ENCODE data around the gene XRCC6. TPM values are rescaled to one million over a fixed set of nuclear protein-coding genes. Genes with fewer than 3 reads are reported as not detected.

Gene XRCC6
- total RNA-seq, 1 experiment from 2014 or later = 474 TPM

DNA sequence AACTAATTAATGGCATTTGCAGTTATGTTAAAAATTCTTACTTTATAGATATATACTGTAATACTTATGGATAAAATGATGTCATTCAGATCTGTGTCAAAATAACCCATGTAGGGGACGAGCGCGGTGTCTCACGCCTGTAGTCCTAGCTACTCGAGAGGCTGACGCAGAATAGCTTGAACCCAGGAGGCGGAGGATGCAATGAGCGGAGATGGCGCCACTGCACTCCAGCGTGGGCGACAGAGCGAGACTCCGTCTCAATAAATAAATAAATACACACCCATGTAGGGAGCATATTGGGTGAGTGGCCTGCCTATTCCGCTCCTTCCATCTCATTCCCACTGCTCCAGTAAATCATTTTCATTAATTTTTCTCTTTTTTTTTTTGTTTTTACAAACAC lies 60.5 kb downstream of the XRCC6 start (continued):
- TF ChIP-seq, protein P1, sequence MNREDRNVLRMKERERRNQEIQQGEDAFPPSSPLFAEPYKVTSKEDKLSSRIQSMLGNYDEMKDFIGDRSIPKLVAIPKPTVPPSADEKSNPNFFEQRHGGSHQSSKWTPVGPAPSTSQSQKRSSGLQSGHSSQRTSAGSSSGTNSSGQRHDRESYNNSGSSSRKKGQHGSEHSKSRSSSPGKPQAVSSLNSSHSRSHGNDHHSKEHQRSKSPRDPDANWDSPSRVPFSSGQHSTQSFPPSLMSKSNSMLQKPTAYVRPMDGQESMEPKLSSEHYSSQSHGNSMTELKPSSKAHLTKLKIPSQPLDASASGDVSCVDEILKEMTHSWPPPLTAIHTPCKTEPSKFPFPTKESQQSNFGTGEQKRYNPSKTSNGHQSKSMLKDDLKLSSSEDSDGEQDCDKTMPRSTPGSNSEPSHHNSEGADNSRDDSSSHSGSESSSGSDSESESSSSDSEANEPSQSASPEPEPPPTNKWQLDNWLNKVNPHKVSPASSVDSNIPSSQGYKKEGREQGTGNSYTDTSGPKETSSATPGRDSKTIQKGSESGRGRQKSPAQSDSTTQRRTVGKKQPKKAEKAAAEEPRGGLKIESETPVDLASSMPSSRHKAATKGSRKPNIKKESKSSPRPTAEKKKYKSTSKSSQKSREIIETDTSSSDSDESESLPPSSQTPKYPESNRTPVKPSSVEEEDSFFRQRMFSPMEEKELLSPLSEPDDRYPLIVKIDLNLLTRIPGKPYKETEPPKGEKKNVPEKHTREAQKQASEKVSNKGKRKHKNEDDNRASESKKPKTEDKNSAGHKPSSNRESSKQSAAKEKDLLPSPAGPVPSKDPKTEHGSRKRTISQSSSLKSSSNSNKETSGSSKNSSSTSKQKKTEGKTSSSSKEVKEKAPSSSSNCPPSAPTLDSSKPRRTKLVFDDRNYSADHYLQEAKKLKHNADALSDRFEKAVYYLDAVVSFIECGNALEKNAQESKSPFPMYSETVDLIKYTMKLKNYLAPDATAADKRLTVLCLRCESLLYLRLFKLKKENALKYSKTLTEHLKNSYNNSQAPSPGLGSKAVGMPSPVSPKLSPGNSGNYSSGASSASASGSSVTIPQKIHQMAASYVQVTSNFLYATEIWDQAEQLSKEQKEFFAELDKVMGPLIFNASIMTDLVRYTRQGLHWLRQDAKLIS (CRISPR knock-in tag; IDR thresholded peaks at IDR 0.05; ENCODE audit: borderline replicate concordance) = no peak
- TF ChIP-seq, protein P2, sequence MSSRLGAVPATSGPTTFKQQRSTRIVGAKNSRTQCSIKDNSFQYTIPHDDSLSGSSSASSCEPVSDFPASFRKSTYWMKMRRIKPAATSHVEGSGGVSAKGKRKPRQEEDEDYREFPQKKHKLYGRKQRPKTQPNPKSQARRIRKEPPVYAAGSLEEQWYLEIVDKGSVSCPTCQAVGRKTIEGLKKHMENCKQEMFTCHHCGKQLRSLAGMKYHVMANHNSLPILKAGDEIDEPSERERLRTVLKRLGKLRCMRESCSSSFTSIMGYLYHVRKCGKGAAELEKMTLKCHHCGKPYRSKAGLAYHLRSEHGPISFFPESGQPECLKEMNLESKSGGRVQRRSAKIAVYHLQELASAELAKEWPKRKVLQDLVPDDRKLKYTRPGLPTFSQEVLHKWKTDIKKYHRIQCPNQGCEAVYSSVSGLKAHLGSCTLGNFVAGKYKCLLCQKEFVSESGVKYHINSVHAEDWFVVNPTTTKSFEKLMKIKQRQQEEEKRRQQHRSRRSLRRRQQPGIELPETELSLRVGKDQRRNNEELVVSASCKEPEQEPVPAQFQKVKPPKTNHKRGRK (CRISPR knock-in tag; IDR thresholded peaks at IDR 0.05; ENCODE audit: borderline replicate concordance) = no peak
- TF ChIP-seq NFATC4 (CRISPR knock-in tag; IDR thresholded peaks at IDR 0.05) (no peak), ZNF121 (CRISPR knock-in tag; IDR thresholded peaks at IDR 0.05) (no peak), ZNF232 (CRISPR knock-in tag; IDR thresholded peaks at IDR 0.05) (no peak)
- TF ChIP-seq, protein P3, sequence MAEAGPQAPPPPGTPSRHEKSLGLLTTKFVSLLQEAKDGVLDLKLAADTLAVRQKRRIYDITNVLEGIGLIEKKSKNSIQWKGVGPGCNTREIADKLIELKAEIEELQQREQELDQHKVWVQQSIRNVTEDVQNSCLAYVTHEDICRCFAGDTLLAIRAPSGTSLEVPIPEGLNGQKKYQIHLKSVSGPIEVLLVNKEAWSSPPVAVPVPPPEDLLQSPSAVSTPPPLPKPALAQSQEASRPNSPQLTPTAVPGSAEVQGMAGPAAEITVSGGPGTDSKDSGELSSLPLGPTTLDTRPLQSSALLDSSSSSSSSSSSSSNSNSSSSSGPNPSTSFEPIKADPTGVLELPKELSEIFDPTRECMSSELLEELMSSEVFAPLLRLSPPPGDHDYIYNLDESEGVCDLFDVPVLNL (CRISPR knock-in tag; IDR thresholded peaks at IDR 0.05; ENCODE audit: borderline replicate concordance, low read depth) = no peak

DNA sequence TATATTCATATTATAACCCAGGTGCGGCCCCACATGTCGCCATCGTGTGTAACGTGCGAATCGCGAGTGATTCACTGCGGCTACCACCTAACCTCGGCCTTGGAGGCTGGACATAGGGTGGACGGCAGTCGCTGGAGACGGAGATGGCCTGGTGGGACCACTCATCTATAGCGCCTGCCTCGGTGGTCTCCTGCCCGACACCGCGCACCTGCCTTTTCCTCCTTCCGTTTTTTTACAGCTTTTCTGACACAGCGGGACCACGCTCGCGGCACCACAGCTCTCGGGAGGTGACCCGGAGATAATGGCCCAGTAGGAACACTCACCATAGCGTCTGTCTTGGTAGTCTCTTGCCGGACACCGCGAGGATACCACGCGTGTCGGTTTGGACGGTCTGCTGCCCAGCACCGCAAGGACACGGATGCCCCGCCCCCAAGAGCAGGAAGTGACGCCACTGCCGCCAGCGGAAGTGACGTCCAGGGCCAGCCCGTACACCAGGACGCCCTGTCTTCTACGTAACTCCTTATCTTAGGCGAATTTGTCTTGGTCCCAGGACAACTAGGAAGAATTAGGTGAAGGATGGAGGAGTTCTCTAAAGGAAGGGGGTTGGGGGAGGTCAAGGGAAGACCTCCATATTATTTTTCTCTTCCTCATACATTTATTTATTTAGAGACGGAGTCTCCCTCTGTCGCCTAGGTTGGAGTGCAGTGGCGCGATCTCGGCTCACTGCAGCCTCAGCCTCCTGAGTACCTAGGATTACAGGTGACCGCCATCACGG lies 61.1 kb downstream of the XRCC6 start:
- DNase-seq (ENCODE audit: low spot score) = peak; percentile 85
- POLR2A ChIA-PET = interaction anchor here (0.7 kb wide), 1 partner anchor 15 kb away, joined by 3 read pairs; no protein-coding TSS in a partner anchor
- Mint-ChIP-seq H3K27ac (peak overlapping the region; percentile 98), H3K4me3 (peak overlapping the region; percentile 98), H3K9me3 (no peaks in the 10 kb centered on the region), H3K27me3 (ENCODE audit: low read depth) (no peaks in the 10 kb centered on the region), H3K4me1 (peaks cover 2% of the 10 kb centered on the region), H3K36me3 (peaks cover 28% of the 10 kb centered on the region)
- ATAC-seq = peak; percentile 79
- CTCF ChIA-PET = interaction anchor here (1.1 to 3.2 kb wide), 5 partner anchors 15 to 175 kb away, joined by 3 to 11 read pairs (median 5); partner anchors contain the start of gene PMM1
- TF ChIP-seq, protein P4, sequence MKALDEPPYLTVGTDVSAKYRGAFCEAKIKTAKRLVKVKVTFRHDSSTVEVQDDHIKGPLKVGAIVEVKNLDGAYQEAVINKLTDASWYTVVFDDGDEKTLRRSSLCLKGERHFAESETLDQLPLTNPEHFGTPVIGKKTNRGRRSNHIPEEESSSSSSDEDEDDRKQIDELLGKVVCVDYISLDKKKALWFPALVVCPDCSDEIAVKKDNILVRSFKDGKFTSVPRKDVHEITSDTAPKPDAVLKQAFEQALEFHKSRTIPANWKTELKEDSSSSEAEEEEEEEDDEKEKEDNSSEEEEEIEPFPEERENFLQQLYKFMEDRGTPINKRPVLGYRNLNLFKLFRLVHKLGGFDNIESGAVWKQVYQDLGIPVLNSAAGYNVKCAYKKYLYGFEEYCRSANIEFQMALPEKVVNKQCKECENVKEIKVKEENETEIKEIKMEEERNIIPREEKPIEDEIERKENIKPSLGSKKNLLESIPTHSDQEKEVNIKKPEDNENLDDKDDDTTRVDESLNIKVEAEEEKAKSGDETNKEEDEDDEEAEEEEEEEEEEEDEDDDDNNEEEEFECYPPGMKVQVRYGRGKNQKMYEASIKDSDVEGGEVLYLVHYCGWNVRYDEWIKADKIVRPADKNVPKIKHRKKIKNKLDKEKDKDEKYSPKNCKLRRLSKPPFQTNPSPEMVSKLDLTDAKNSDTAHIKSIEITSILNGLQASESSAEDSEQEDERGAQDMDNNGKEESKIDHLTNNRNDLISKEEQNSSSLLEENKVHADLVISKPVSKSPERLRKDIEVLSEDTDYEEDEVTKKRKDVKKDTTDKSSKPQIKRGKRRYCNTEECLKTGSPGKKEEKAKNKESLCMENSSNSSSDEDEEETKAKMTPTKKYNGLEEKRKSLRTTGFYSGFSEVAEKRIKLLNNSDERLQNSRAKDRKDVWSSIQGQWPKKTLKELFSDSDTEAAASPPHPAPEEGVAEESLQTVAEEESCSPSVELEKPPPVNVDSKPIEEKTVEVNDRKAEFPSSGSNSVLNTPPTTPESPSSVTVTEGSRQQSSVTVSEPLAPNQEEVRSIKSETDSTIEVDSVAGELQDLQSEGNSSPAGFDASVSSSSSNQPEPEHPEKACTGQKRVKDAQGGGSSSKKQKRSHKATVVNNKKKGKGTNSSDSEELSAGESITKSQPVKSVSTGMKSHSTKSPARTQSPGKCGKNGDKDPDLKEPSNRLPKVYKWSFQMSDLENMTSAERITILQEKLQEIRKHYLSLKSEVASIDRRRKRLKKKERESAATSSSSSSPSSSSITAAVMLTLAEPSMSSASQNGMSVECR (CRISPR knock-in tag; IDR thresholded peaks at IDR 0.05; ENCODE audit: borderline replicate concordance) = peak; percentile 26; the same call in 1 of the 2 replicates
- TF ChIP-seq, protein P5, sequence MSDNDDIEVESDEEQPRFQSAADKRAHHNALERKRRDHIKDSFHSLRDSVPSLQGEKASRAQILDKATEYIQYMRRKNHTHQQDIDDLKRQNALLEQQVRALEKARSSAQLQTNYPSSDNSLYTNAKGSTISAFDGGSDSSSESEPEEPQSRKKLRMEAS (CRISPR knock-in tag; IDR thresholded peaks at IDR 0.05) = peak; percentile 60
- TF ChIP-seq ZNF121 (CRISPR knock-in tag; IDR thresholded peaks at IDR 0.05) (no peak), ESRRA (CRISPR knock-in tag; IDR thresholded peaks at IDR 0.05; ENCODE audit: borderline replicate concordance) (no peak), GABPB1 (CRISPR knock-in tag; IDR thresholded peaks at IDR 0.05) (peak; percentile 63), NFE2L1 (CRISPR knock-in tag; IDR thresholded peaks at IDR 0.05) (peak; percentile 35; the same call in 1 of the 2 replicates), CREB1 (CRISPR knock-in tag; IDR thresholded peaks at IDR 0.05) (0 out of 2 replicates have a peak, but pooled peaks have one; percentile 34)
- TF ChIP-seq, protein P6, sequence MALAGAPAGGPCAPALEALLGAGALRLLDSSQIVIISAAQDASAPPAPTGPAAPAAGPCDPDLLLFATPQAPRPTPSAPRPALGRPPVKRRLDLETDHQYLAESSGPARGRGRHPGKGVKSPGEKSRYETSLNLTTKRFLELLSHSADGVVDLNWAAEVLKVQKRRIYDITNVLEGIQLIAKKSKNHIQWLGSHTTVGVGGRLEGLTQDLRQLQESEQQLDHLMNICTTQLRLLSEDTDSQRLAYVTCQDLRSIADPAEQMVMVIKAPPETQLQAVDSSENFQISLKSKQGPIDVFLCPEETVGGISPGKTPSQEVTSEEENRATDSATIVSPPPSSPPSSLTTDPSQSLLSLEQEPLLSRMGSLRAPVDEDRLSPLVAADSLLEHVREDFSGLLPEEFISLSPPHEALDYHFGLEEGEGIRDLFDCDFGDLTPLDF (CRISPR knock-in tag; IDR thresholded peaks at IDR 0.05) = no peak
- TF ChIP-seq, protein P7, sequence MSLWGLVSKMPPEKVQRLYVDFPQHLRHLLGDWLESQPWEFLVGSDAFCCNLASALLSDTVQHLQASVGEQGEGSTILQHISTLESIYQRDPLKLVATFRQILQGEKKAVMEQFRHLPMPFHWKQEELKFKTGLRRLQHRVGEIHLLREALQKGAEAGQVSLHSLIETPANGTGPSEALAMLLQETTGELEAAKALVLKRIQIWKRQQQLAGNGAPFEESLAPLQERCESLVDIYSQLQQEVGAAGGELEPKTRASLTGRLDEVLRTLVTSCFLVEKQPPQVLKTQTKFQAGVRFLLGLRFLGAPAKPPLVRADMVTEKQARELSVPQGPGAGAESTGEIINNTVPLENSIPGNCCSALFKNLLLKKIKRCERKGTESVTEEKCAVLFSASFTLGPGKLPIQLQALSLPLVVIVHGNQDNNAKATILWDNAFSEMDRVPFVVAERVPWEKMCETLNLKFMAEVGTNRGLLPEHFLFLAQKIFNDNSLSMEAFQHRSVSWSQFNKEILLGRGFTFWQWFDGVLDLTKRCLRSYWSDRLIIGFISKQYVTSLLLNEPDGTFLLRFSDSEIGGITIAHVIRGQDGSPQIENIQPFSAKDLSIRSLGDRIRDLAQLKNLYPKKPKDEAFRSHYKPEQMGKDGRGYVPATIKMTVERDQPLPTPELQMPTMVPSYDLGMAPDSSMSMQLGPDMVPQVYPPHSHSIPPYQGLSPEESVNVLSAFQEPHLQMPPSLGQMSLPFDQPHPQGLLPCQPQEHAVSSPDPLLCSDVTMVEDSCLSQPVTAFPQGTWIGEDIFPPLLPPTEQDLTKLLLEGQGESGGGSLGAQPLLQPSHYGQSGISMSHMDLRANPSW (CRISPR knock-in tag; conservative IDR thresholded peaks at IDR 0.05; ENCODE audit: low read depth) = no peak
- TF ChIP-seq, protein P8, sequence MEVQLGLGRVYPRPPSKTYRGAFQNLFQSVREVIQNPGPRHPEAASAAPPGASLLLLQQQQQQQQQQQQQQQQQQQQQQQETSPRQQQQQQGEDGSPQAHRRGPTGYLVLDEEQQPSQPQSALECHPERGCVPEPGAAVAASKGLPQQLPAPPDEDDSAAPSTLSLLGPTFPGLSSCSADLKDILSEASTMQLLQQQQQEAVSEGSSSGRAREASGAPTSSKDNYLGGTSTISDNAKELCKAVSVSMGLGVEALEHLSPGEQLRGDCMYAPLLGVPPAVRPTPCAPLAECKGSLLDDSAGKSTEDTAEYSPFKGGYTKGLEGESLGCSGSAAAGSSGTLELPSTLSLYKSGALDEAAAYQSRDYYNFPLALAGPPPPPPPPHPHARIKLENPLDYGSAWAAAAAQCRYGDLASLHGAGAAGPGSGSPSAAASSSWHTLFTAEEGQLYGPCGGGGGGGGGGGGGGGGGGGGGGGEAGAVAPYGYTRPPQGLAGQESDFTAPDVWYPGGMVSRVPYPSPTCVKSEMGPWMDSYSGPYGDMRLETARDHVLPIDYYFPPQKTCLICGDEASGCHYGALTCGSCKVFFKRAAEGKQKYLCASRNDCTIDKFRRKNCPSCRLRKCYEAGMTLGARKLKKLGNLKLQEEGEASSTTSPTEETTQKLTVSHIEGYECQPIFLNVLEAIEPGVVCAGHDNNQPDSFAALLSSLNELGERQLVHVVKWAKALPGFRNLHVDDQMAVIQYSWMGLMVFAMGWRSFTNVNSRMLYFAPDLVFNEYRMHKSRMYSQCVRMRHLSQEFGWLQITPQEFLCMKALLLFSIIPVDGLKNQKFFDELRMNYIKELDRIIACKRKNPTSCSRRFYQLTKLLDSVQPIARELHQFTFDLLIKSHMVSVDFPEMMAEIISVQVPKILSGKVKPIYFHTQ (CRISPR knock-in tag; IDR thresholded peaks at IDR 0.05) = no peak
